ENCODE measurements around the gene SIX5.

The SIX5 gene

DNA sequence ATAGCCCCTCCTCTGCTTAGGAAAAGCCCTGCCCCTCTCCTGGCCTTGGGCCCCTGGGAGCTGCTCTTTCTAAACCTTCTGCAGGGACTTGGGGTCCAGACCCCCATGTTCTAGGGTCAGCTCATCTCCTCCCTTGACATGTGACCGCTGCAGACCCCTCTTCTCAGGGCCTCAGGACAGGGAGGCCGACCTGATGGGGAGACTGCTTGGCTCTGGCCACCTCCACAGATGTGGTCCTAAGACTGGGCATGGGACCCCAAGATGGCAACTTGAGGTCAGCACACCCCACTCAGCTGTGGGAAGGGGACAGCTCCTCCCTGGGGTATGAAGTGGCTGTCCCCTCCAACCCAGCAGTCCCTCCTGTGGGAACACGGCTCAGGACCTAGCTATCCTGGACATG lies 3.9 kb upstream of the SIX5 start:
- no peak for DNase-seq

- DNase-seq: no peak
Measured at GRCh38 chr19:45772130-45772840, 3.2 kb upstream of the SIX5 start.

DNA sequence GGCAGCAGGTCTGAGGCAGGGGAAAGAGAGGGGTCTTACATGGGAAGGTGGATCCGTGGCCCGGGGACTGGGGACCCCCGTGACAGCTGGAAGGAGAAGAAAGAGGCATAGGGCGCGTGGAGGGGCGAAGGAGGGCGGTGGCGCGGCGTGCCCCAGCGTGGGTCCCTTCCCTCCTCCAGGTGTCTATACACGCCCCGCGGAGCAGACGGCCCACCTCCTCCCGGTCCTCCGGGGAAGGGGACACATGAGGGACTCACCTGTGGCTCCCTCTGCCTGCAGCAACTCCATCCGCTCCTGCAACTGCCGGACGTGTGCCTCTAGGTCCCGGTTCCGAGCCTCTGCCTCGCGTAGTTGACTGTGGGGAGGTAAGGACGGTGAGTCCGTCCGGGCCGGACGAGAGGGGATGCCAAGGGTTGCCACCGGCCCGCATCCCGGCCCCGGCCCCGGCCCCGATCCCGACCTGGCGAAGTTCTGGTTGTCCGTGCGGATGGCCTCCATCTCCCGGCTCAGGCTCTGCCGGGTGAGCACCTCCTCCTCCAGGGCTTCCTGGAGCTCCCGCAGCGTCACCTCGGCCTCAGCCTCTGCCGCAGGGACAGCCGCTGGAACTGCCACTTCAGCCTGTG lies 2.4 kb upstream of the SIX5 start:
- DNase-seq: no peak

DNA sequence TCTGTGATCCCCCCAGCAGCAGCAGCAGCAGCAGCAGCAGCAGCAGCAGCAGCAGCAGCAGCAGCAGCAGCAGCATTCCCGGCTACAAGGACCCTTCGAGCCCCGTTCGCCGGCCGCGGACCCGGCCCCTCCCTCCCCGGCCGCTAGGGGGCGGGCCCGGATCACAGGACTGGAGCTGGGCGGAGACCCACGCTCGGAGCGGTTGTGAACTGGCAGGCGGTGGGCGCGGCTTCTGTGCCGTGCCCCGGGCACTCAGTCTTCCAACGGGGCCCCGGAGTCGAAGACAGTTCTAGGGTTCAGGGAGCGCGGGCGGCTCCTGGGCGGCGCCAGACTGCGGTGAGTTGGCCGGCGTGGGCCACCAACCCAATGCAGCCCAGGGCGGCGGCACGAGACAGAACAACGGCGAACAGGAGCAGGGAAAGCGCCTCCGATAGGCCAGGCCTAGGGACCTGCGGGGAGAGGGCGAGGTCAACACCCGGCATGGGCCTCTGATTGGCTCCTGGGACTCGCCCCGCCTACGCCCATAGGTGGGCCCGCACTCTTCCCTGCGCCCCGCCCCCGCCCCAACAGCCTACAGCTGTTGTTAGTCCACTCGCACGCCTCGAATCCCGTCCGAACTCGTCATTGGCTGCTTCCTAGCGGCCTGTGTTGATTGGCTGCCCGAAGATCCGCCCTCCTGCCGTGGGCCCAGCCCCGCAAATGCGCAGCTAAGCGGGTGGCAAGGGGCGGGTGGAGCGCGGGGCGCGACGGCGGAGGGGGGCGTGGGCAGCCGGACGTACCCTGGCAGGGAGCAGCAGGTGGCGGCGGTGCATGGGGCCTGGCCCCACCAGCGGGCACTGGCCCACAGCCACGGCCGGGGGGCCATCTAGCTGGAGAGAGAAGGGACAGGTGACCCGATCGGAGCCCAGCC lies 1.4 kb upstream of the SIX5 start:
- peak; percentile 98 for DNase-seq

GRCh38 chr19:45769821-45770191 lies 754 bp upstream of the SIX5 start:
- DNase-seq: peak; percentile 75

- peak; percentile 35 for DNase-seq
Measured at GRCh38 chr19:45768655-45768983, 433 bp downstream of the SIX5 start.

- DNase-seq: peak; percentile 45
Measured at GRCh38 chr19:45767881-45768654, 984 bp downstream of the SIX5 start.

DNA sequence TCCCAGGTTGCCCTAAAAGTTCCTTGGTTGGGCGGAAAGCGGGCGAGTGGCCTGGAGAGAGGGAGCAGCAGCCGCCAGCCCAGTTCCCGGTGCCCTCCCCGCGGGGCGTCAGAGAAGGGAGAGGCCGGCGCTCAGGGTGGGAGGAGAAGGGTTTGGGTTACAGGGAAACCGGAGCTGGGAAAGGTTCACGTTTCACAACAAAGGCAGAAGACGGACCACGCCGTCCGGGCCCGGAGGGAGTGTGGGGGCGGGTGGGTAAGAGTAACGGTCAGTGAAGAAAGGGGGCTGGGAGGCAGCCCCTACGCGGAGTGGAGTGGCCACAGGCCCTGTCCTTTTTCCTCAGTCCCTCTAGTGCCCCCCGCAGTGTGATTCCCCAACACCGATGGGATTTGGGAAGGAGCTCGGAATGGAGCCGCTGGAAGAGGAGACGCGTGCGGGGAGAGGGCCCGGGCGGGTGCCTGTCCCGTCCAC lies 1.6 kb downstream of the SIX5 start:
- DNase-seq: no peak

DNA sequence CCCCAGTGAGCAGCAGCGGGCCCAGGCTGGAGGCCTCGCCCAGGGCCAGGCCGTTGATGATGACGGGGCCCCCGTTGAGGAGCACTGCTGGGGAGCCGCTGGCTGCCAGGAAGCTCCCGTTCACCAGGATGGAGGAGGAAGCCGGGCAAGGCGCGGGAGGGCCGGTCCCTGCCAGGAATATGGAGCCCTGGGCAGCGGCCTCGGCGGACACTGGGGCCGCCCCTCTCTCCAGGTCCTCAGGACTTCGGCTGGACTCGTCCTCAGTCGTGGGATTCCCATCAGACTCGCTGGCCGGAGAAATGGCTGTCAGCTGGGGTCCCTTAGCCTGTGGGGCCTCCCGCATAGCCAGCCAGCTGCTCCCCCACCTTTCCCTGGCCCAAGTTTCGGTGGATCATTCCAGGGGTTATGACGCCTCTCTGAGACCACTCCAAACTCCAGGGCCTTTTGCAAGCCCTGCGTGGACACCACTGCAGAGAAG lies 2.1 kb downstream of the SIX5 start:
- DNase-seq: no peak

DNA sequence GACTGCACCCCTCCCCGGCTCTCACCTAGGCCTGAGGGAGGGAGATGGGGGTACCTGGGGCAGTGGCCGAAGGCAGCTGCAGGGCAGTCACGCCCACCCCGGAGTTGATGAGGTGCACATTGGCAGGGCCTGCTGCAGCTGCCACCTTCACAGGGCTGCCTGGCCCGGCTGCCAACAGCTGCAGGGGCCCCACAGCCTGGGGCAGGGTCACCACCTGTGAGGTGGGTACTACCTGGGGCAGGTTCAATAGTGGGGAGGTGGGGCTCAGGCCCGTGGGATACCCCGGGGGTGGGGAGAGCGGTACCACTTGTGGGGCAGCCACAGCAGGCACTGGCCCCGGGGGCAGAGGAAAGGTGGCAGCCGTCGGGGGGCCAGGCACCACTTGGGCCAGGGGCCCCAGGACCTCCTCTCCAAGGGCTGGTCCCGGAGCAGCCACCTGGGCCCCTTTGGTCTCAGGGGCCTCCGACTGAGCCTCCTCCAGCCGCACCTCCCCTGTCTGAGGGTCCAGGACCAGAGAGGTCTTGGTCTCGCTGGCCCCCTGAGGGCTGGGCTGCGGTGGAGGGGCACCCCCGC lies 2.7 kb downstream of the SIX5 start:
- DNase-seq: no peak

- no peak for DNase-seq
Measured at GRCh38 chr19:45765702-45766295, 3.3 kb downstream of the SIX5 start.

- DNase-seq: no peak
Measured at GRCh38 chr19:45764945-45765701, 3.9 kb downstream of the SIX5 start.

DNA sequence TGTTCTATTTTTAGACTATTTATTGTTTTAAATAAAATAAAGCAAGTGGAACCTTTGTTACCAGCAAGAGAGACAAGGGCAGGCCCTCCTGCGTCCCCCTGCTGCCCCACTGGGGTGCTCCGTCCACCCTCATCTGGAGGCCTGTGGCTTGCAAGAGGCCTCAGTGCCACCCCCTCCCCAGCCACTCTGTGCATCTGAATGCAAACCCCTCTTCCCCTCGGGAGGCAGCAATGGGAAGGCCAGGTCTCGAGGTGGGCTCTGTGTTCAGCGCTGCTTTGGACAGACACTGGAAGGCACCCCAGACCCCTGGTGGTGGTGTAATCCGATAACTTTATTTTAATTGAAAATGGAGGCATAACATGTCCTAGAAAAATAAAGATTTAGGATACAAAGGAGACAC lies 4.6 kb downstream of the SIX5 start:
- no peak for DNase-seq

DNA sequence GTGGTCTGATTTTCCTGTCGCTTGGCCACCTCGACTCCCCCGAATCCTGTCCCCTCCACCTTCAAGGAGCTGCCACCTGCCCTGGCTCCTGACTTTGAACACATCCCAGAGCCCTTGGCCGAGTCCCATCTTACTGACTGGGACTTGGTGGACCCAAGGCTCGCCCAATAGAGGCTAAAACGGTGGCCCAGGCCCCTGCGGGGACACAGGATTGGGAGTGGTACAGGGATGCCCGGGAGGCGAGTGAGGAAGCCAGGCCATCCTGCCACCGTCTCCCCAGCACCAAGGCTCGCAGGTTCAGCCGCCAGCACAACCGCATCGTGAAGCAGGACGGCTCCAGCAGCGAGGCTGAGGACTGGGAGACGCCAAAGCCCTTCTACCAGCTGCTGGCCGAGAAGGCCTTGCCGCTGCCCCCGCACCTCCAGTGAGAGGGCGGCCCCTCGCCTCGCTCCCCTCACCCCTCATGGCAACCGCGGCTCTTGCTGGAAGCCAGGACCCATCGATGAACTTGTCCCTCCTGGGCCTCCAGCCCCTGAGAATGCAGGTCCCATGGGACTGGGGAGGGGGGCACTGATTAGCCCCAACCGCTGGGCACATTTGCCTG lies 5.3 kb downstream of the SIX5 start:
- DNase-seq: no peak

DNA sequence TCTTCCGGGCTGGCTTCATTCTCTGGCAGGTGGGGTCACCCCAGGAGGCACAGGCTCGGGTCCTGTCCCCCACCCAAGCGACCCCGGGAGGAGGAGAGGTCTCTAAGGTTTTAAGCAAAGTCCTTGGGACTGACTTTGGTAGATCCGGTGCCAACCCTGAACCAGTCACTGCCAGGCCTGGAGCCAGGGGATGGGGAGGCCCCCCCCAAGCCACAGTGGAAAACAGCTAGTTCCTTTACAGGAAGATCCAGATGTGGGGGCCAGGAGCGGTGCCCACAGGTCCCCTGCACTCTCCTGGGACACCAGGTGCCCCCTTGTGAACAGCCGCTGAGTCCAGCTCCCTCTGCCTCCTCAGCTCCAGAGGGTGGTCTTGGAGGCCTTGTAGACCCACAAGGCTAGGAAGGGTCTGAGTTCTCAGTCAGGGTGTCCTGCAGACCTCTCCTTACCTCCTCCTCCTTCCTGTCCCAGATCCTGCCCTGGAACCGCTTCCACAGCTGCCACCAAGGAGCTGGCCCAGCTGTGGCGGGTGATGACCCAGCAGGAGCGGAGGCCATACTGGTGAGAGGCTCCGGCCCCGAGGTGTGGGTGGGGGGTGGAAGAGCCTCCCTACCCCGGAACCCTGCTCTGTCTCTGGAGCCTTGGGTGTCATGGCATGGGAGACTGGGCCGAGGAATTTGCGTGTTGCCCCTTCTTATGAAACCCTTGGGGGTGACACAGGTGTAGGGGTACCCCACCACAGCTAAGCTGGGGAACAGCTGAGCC lies 6.0 kb downstream of the SIX5 start:
- DNase-seq: no peak

DNA sequence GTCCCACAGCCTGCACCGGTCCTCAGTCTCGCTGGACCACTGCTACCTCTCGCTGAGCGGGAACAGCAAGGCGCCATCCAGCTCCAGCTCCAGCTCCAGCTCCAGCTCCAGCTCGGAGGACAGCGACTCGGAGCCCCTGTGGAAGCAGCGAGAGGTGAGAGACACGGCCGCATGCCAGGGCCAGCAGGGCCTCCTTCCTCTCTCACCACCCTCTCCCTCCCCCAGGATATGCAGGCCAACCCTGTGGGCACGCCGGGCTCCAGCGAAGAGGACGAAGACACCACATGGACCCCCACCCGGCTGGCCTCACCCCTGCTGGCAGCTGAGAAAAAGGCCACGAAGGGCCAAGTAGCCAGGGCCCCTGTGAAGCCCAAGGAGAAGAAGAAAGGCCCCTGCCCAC lies 7.3 kb downstream of the SIX5 start:
- no peak for DNase-seq

DNA sequence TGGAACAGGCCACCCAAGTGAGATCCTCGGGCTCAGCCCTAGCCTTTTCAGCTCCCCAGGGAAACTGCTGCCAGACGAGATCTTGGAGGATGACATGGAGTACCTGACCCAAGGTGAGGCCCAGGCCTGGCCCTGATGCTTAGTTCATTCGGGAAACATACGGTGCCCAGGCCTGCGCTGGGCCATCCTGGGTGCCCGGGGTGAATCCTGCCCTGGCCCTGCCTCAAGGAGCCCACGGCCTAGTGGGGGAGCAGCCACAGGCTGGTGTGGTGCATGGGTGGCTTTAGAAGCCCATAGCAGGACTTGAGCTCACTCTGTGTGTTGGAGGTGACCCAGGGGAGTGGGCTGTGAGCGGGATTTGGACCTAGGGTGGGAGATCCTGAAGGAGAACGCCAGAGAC lies 10.1 kb downstream of the SIX5 start:
- no peak for DNase-seq

- no peak for DNase-seq
Measured at GRCh38 chr19:45757695-45758094, 11.4 kb downstream of the SIX5 start.

DNA sequence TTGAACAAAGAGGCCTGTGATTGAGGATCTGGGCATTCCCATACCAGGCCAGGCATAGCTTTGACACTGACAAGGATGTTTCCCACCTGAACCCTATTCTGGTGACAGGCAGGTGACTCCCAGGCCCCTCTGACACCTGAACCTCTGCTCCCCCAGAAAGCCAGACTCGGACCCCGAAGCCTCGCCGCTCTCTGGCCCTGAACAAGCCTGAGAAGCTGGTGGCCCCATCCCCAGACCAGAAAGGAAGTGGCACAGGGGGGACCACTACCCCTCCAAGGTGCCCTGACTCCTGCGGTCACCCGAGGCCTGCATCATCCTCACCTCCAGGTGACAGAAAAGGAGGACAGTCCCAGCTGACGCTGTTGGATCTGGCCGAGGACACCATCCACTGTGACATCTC lies 14.7 kb downstream of the SIX5 start:
- DNase-seq: no peak

DNA sequence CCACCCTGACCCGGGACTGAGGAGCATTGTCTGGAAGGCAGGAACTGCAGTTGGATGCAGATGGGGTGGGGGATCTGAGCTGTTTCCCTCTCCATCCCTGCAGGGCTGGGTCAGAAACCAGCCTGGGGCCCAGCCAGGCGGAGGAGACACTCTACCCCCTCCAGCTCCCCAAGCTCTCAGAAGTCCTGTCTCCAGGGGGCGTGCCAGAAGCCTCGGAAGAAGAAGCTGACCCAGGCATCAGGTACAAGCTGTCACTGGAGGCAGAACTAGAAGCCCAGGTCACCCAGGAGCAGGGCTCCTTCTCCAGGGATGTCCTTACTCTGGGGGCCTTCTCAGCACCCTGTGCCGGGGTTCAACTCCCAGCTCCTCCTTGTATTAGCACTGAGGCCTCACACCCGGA lies 15.5 kb downstream of the SIX5 start:
- no peak for DNase-seq

Data from hematopoietic multipotent progenitor cell treated with erythropoietin and hydrocortisone succinate and interleukin-3 and kit ligand, for 8 days (in vitro differentiated cells).